Endothelial cell (in vitro differentiated cells): ENCODE results near the gene ZNF385B. TPM values are rescaled to one million over a fixed set of nuclear protein-coding genes. Genes with fewer than 3 reads are reported as not detected.

Experiments used
- DNase-seq: peaks from one replicate; pipeline ENCODE4 v3.0.0; 2021; ENCODE audit warnings: low spot score
- H3K27ac Mint-ChIP-seq: one replicate; pipeline ENCODE4 v1.8.0; 2021; ENCODE audit warnings: mixed read lengths, inconsistent platforms; ENCODE audit not compliant: unreplicated experiment
- H3K27me3 Mint-ChIP-seq: one replicate; pipeline ENCODE4 v1.8.0; 2021; ENCODE audit warnings: mild to moderate bottlenecking, moderate library complexity, mixed read lengths, inconsistent platforms; ENCODE audit not compliant: unreplicated experiment
- H3K36me3 Mint-ChIP-seq: one replicate; pipeline ENCODE4 v1.8.0; 2021; ENCODE audit warnings: mild to moderate bottlenecking, low read depth, mixed read lengths, inconsistent platforms; ENCODE audit not compliant: unreplicated experiment
- H3K4me1 Mint-ChIP-seq: one replicate; pipeline ENCODE4 v1.8.0; 2021; ENCODE audit warnings: mild to moderate bottlenecking, mixed read lengths, inconsistent platforms; ENCODE audit not compliant: unreplicated experiment
- H3K4me3 Mint-ChIP-seq: one replicate; pipeline ENCODE4 v1.8.0; 2021; ENCODE audit warnings: mild to moderate bottlenecking, mixed read lengths, inconsistent platforms; ENCODE audit not compliant: unreplicated experiment
- H3K9me3 Mint-ChIP-seq: one replicate; pipeline ENCODE4 v1.8.0; 2021; ENCODE audit warnings: mixed read lengths, inconsistent platforms; ENCODE audit not compliant: unreplicated experiment
- CTCF ChIP-seq: fragments of 200-600 bp; sonication (generic); IDR thresholded peaks from one replicate; pipeline ENCODE4 v1.5.0; 2021; ENCODE audit warnings: antibody characterized with exemption; ENCODE audit not compliant: unreplicated experiment
- total RNA-seq: library from RNA; stranded (reverse); fragmentation: NEBNext Ultra II Directional; extraction: Animal tissue kit (Norgen Biotek cat#: 25700); gene quantifications from one replicate; pipeline ENCODE4 v1.2.1, GENCODE V29; 2021; ENCODE audit not compliant: unreplicated experiment

ZNF385B gene
- total RNA-seq, 1 donor from 2014 or later = 0.49 TPM

- no peak overlapping the region for H3K4me3 Mint-ChIP-seq
- no peaks in the 10 kb centered on the region for H3K9me3 Mint-ChIP-seq
- no peak for TF ChIP-seq CTCF
- H3K36me3 Mint-ChIP-seq = no peaks in the 10 kb centered on the region
- no peaks in the 10 kb centered on the region for H3K4me1 Mint-ChIP-seq
- no peaks in the 10 kb centered on the region for H3K27me3 Mint-ChIP-seq
- H3K27ac Mint-ChIP-seq = no peak overlapping the region
- no peak for DNase-seq
Measured at GRCh38 chr2:179550849-179551248, 310.6 kb downstream of the ZNF385B start.

DNA sequence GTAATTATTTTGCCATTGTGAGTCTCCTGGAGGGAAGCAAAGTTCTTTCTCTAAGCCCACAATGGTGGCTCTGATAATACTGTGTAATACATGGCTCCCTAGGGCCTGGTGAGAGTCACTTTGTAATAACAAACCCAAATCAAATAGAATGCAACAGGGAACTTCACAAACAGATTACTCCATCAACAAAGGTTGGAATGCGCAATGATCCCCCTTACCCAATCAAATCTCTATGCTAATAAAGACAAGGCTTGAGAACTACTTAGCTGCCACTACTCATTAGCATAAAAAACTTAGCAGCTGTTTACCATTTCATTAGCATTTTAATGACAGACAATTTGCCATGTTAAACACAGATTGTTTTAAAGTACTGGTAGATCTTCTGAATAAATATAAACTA lies 311.2 kb downstream of the ZNF385B start:
- DNase-seq = no peak
- Mint-ChIP-seq H3K4me1 (no peaks in the 10 kb centered on the region), H3K4me3 (no peak overlapping the region), H3K9me3 (no peaks in the 10 kb centered on the region), H3K36me3 (no peaks in the 10 kb centered on the region), H3K27me3 (no peaks in the 10 kb centered on the region), H3K27ac (no peak overlapping the region)
- no peak for TF ChIP-seq CTCF

- TF ChIP-seq CTCF = no peak
- Mint-ChIP-seq H3K4me1 (no peaks in the 10 kb centered on the region), H3K27me3 (no peaks in the 10 kb centered on the region)
Measured at GRCh38 chr2:179546656-179547055, 314.8 kb downstream of the ZNF385B start.

DNA sequence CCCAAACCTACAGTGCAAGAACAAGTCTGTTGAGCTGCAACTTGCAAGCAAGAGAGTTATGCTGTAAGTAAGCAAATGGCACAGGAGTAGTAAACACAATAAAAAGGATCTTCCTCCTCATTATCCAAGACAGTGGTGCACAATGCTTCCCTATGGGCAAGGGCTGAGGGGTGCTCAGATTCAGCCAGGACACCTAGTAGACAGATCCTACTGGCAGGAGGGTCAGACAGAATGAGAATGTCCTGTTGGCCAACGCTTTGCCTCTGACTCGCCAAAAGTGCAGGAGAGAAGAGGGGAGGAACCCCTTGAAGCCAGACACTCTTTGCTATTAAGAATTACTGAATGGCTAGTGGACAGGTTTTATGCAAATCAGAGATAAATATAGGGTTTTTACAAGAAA lies 316.4 kb downstream of the ZNF385B start:
- no peak for DNase-seq
- no peak overlapping the region for H3K27ac Mint-ChIP-seq
- H3K27me3 Mint-ChIP-seq = no peaks in the 10 kb centered on the region
- H3K36me3 Mint-ChIP-seq = no peaks in the 10 kb centered on the region
- TF ChIP-seq CTCF = no peak
- H3K4me3 Mint-ChIP-seq = no peak overlapping the region
- H3K9me3 Mint-ChIP-seq = no peaks in the 10 kb centered on the region
- no peaks in the 10 kb centered on the region for H3K4me1 Mint-ChIP-seq

More at GRCh38 chr2:179546656-179547055, 314.8 kb downstream of the ZNF385B start:
- no peaks in the 10 kb centered on the region for H3K36me3 Mint-ChIP-seq
- no peak overlapping the region for H3K4me3 Mint-ChIP-seq
- H3K9me3 Mint-ChIP-seq = no peaks in the 10 kb centered on the region
- no peak overlapping the region for H3K27ac Mint-ChIP-seq
- no peak for DNase-seq

- Mint-ChIP-seq H3K4me1 (no peaks in the 10 kb centered on the region), H3K36me3 (no peaks in the 10 kb centered on the region), H3K9me3 (no peaks in the 10 kb centered on the region), H3K27ac (no peak overlapping the region), H3K27me3 (no peaks in the 10 kb centered on the region), H3K4me3 (no peak overlapping the region)
- no peak for TF ChIP-seq CTCF
- no peak for DNase-seq
Measured at GRCh38 chr2:179543361-179543901, 318.0 kb downstream of the ZNF385B start.
